ENCODE measurements around the gene RNF166.

RNF166 gene

DNA sequence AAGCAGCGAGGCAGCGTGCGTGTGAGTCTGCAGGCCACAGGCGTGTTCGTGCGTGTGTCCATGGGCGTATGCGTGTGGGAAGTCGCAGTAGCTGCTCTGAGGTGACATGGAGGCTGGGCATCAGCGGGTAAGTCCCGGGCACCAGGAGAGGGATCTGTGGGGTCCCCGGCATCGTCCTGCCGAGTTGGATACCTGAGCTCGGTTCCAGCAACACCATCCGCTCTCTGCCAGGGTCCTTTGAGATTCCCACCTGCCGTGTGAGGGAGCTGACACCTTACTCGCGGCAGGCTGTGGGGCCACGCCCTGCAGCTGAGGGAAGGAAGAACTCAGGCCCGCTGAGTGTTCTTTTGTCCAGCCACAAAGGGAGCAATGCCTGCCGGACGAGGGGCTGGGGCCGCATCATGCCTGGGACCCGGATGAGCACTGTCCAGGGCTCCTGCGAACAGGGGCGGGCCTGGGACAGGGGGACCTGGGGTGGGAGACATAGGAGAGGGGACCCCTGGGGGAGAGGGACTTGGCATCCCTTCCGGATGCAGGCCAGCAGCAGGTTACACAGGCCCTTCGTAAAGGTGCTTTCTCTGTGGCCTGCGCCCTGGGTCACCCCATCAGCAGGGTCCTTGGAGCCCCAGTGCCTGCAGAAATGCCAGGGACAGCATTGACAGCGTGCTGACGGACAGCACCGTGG lies 14.9 kb downstream of the RNF166 start:
- DNase-seq, result no peak

- no peak for DNase-seq
Measured at GRCh38 chr16:88690341-88691128, 15.7 kb downstream of the RNF166 start.

- DNase-seq, result no peak
Measured at GRCh38 chr16:88688013-88688778, 18.0 kb downstream of the RNF166 start.

GRCh38 chr16:88687676-88688012 lies 18.6 kb downstream of the RNF166 start:
- DNase-seq, result no peak

DNA sequence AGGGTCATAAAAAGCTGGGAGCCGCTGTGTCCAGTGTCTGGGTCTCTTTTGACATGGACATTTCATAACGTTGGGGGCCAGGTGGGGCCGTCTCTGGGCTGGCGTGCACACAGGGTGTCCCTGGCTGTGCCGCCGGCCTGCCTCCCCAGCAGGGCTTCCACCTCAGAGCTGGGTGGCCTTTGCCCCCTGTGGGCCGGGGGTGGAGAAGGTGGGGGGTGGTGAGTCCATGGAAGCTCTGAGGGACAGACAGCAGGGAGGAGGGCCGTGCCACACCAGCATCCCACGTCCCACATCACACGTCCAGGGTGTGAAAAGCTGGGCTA lies 19.0 kb downstream of the RNF166 start:
- no peak for DNase-seq

DNA sequence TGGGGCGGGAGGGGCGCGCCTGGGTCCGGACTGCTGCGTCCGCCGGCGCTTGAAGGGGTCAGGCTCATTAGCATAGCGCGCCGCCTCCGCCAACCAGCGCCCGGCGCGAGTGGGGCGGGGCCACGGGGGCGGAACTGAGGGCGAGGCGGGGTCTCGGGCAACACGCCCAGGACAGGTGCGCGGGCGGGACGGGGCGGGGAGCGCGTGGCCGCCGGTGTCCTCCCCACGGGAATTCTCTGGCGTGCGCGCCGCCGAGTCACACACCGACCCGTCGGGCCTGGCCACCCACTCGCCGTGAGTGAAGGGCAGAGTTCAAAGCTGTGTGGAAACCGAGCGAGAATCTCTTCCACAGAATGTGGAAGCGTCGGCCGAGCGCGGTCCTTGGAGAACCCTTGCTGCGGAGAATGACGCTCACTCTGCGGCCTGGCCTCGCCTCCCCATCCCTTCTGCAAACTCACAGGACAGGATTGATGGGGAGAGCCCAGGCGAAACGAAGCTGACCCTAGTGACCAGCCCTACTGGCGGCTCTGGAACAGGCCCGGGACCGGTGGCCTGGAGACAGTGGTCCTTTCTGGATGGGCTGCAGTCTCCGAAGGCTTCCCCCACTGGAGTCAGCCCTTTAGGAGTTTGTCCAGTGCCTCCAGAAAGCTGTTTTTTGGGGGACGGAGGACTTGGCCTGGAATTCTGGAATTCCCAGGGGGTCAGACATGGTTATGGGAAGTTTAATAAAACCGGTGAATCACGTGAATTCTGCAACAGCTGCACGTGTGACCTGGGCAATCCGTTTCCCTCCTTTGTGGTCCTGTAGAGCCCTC lies 19.6 kb downstream of the RNF166 start, which contains the start of gene SNAI3:
SNAI3 (minus strand) TSS at position 69 of the 815 bp plus-strand sequence. CDS start 101 bp downstream, outside the sequence.
- DNase-seq, result peak; percentile 95

DNA sequence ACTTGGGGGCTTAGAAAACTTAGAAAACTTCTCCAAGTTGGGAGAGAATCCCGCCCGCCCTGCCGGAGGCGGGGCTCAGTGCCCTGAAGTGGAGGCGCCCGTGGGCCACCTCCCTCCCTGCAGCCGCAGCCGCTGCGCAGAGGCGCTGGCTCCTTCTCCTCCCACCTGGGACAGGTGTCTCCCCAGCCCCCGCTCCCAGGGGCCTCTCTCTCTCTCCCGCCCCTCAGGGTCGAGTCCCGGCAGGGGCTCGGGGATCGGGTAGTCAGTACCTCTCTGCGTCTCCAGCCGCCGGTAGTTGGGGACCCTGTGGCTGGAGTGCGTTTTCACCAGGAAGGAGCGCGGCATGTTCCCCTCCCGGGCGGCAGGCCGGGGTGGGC lies 20.2 kb downstream of the RNF166 start:
- no peak for DNase-seq

GRCh38 chr16:88685156-88686061 lies 20.8 kb downstream of the RNF166 start:
- DNase-seq, result no peak

DNA sequence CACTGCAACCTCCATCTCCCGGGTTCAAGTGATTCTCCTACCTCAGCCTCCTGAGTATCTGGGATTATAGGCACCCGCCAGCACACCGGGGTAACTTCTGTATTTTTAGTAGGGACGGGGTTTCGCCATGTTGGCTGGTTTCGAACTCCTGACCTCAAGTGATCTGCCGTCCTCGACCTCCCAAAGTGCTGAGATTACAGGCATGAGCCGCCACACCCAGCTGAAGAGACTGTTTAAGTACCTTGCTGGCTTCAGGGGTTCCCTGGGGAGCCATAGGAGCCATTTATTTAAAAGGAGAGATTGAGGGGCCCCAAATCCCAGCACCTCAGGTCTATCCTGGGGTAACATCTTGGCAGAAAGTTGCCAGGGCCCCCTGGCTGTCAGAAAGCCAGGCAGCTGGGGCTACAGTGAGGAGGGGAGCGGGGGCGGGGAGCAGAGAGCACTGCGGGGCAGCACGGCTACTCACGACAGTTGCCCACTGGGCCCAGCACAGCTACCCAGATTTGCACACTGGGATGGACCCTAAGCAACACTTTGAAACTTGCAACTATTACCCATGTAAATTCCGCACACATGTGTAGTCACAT lies 21.5 kb downstream of the RNF166 start:
- DNase-seq, result no peak

DNA sequence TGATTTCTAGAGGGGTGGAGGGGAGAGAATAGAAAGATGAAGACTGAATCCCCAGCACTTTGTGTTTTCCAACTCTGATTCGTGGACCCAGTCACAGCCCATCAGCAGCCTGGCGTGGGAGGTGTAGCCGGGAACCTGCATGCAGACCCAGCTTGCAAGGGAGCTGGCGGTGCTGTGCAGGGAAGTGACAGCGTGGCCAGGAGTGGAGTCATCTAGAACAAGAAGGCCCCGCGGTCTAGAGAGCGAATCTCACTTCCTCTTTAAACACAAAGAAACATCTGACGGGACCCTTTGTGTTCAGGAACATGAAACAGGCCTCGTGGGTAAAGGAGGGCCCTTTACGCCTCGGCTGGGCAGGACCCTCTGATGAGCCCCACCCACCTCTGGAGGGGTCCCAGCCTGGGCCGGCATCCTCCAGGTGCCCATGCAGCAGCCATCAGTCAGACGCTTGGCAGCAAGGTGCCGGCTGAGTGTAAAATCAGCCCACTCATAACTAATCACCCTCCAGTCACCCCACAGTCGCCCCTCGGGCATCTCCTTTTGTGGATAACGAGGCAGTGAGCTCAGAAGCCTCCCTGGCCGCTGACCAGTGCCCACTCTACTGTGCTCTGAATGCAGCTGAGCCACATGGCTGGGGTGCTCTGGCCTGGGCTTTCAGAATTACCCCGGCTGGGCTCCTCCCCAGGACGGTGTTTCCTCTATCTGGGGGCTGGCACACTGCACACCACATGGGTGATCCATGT lies 24.3 kb downstream of the RNF166 start:
- no peak for DNase-seq

GRCh38 chr16:88681084-88681680 lies 25.0 kb downstream of the RNF166 start:
- DNase-seq, result peak; percentile 78

DNA sequence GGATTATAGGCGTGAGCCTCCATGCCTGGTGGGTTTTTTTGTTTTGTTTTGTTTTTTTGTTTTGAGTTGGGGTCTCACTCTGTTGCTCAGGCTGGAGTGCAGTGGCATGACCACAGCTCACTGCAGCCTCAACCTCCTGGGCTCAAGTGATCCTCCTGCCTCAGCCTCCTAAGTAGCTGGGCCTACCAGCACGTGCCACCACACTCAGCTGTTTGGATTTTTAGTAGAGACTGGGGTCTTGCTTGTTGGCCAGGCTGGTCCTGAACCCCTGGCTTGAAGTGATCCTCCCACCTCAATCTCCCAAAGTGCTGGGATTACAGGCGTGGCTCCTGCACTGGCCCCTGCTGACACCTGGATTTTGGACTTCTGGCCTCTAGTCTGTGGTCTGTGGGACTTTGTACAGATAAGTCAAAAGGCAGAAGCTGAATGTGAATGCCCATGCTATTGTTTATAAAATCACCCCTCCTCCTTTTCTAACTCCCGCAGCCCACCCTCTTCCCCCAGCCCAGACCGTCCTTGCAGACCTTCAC lies 25.6 kb downstream of the RNF166 start:
- DNase-seq, result no peak

DNA sequence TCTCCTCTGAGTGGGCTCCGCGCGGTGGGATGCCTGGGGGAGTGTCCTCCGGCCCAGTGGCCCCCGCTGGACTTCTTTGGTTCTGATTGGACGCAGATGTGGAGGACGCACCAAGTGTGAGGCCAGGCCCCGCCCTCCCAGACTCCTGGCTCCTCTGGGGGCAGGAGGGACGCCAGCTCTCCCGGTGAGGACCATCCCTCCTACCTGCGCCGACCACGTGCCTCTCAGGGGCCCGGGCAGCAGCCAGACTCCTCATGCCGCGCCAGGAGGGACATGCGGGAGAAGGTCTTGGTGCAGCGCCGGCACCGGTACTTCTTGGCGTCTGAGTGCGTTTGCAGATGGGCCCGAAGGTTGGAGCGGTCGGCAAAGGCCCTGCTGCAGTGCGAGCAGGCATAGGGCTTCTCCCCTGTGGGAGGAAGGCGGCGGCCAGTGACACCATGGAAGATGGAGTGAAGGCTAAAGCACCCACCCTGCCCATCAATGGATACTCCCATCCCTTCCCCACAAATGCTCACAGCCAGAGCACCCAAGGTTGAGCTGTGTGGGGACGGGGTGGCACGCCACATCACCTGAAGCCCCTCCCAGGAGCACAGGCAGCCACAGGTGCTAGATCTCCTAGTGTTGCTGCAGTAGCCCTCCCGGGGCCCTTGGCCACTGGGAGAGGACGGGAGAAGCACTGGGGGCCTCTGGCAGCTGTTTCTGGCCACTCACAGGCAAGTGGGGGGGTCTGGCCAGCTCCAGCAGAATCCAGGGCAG lies 27.8 kb downstream of the RNF166 start:
- no peak for DNase-seq

- no peak for DNase-seq
Measured at GRCh38 chr16:88677721-88678120, 28.5 kb downstream of the RNF166 start.

DNA sequence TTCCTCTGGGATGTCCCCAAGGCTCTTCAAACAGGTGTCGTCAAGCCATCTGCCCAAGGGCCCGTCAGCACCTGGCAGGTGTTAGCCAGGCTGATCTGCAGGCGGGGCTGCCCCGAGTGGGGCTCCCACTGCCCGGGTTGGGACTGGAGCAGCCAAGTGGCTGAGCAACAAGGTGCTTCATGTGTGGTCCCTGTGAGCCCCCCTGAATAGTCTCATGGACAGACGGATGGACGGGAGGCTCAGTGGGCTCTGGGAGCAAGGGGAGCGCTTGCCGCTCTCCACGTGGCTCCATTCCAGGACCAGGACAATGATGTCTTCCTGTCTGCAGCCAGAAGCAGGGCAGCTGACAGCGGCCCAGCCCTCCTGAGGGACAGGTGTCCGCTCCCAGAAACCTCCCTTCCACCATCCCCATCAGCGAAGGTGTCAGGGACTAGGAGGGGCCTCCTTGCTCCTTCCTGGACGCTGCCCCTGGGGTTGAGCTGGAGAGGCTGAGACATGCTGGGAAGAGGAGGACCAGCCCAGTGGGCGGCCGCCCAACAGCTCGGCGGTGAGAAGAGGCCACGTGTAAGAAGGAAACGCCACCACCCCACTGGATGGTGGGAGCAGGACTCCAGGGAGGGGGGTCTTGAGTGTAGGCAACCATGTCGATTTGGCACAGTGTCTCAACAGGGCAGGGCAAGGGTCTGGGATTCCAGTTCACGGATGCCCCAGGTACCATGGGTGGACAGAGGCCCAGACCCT lies 29.5 kb downstream of the RNF166 start:
- DNase-seq, result no peak

GRCh38 chr16:88673716-88674379 lies 32.4 kb downstream of the RNF166 start:
- DNase-seq, result no peak

DNA sequence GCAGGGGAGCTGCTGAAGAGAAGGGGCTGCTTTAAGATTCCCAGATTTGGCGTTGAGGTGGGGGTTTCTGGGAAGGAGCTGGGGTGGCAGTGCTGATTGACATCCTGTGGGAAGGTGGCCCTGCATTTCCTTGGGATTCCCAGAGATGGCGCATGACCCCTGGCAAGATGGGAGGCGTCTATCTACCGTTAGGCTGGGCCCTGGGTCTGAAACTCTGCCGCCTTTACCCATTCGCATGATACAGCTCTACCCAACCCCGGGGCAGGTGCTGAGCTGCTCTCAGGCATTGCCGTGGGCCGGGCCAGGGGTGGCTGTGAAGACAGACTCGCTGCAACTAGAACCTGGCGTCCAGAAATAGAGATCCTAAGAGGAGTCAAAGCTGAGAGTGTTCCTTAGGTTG lies 33.4 kb downstream of the RNF166 start:
- DNase-seq, result no peak

- no peak for DNase-seq
Measured at GRCh38 chr16:88671806-88672205, 34.4 kb downstream of the RNF166 start.
